GM13977 (cell line): Measurements from ENCODE around the gene TENT4B.
"Not testable (repeated sequence)": the region's sequence is repeated elsewhere in the genome, so short reads cannot be mapped to it uniquely, and the experiment has no call there.

ENCODE experiments used
- DNase-seq: peaks from one replicate; pipeline ENCODE4 v3.0.0; 2012; ENCODE audit warnings: low spot score
- in situ Hi-C: fragments of 300-500 bp; cut with MboI; formaldehyde crosslinking; loops from one replicate; pipeline ENCODE4 v1.12.0; 2022; ENCODE audit warnings: low sequenced_read_pairs, low pct_unique_long_range_greater_than_20kb, mixed read lengths, inconsistent platforms; ENCODE audit not compliant: unreplicated experiment
- TF ChIP-seq, protein P1 (sequence below): IDR thresholded peaks from 2 replicates; pipeline ENCODE4 v1.5.1; 2012; ENCODE audit warnings: mild to moderate bottlenecking, control low read depth; ENCODE audit not compliant: insufficient read depth; ENCODE audit errors: extremely low read depth, missing control alignments

The TENT4B gene

DNA sequence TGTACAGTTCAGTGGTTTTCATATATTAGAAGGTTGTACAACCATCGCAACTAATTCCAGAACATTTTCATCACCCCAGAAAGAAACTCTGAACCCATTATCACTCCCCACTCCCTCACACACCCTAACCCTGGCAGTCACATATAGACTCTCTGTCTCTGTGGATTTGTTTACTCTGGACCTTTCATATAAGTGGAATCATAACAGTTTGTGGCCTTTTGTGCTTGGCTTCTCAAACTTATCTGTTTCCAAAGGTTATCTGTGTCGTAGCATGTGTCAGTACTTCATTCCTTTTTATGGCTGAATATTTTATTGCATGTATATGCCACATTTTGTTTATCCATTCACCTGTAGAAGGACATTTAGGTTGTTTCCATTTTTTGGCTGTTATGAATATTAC is 12.4 kb downstream of the TENT4B start:
- TF ChIP-seq, protein P1, sequence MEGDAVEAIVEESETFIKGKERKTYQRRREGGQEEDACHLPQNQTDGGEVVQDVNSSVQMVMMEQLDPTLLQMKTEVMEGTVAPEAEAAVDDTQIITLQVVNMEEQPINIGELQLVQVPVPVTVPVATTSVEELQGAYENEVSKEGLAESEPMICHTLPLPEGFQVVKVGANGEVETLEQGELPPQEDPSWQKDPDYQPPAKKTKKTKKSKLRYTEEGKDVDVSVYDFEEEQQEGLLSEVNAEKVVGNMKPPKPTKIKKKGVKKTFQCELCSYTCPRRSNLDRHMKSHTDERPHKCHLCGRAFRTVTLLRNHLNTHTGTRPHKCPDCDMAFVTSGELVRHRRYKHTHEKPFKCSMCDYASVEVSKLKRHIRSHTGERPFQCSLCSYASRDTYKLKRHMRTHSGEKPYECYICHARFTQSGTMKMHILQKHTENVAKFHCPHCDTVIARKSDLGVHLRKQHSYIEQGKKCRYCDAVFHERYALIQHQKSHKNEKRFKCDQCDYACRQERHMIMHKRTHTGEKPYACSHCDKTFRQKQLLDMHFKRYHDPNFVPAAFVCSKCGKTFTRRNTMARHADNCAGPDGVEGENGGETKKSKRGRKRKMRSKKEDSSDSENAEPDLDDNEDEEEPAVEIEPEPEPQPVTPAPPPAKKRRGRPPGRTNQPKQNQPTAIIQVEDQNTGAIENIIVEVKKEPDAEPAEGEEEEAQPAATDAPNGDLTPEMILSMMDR, result no peak
- in situ Hi-C loops, result no loop called here
- no peak for DNase-seq

DNA sequence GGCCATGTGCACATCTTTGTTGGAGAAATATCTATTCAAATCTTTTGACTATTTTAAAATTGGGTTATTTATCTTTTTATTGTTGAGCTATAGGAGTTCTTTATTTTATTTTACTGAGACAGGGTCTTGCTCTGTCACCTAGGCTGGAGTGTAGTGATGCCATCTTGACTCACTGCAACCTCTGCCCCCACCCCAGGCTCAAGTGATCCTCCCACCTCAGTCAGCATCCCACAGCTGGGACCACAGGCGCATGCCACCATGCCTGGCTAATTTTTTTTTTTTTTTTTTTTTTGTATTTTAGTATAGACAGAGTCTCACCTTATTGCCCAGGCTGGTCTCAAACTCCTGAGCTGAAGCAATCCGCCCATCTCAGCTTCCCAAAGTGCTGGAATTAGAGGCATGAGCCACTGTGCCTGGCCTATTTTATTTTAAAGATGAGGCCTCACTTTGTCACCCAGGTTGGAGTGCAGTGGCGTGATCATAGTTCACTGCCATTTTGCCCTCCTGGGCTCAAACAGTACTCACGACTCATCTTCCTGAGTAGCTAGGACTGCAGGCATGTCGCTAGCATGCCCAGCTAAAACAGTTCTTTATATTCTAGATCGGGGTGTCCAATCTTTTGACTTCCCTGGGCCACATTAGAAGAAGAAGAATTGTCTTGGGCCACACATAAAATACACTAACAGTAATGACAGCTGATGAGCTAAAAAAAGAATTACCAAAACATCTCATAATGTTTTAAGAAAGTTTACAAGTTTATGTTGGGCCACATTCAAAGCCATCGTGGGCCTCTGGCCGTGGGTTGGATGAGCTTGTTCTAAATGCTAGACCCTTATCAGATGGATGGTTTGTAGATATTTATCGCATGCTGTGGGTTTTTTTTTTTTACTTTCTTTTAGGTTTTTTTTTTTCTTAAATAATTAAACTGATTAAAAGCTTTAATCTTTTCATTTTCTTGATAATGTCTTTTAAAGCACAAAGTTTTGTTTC is 13.7 kb downstream of the TENT4B start:
- TF ChIP-seq, protein P1, result no peak
- in situ Hi-C loops, result no loop called here

DNA sequence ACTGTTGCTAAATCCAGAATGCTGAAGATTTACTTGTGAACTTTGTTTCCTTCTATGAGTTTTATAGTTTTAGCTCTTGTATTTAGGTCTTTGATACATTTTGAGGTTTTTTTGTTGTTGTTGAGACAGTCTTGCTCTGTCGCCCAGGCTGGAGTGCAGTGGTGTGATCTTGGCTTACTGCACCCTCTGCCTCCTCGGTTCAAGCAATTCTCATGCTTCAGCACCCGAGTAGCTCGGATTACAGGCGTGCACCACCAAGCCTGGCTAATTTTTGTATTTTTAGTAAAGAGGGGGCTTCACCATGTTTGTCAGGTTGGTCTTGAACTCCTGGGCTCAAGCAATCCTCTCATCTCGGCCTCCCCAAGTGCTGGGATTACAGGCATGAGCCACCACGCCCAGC is 14.4 kb downstream of the TENT4B start:
- in situ Hi-C loops, result no loop called here
- TF ChIP-seq, protein P1, result no peak
- no peak for DNase-seq

More for the DNA sequence above, 13.7 kb downstream of the TENT4B start:
- DNase-seq, result no peak

DNA sequence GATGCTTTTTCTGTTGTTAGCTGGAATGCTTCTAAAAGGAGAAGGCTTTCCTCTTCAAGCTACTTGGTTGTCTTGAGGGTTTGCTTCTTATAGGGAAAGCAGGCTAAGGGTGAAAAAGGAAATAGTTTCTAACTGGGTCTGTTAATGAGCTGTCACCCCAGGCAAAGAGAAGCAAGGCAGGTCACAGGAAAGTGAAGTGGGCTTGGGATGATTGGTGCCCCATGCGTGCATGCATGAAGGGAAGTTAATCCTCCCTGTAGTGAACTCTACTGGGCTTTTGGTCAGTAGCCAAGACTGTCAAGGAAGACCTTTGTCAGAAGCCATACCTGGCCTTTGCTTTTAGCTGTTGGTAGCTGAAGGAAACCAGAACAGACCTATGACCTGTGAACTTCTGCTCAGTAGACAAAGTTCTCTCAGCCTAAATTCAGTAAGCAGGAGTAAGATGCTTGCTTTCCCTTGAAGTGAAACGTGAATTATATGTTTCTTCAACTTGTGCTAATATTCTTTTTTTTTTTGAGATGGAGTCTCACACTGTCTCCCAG is 16.5 kb downstream of the TENT4B start:
- TF ChIP-seq, protein P1, result no peak
- no peak for DNase-seq
- in situ Hi-C loops, result no loop called here

DNA sequence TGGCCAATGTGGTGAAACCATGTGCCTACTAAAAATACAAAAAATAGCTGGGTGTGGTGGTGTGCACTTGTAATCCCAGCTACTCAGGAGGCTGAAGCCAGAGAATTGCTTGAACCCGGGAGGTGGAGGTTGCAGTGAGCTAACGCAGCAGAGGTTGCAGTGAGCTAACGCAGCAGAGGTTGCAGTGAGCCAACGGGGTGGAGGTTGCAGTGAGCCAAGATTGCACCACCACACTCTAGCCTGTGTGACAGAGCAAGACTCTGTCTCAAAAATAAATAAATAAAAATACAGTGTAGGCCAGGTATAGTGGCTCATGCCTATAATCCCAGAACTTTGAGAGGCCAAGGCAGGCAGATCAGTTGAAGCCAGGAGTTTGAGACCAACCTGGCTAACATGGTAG is 18.7 kb downstream of the TENT4B start:
- DNase-seq, in situ Hi-C loops: not testable (repeated sequence)

DNA sequence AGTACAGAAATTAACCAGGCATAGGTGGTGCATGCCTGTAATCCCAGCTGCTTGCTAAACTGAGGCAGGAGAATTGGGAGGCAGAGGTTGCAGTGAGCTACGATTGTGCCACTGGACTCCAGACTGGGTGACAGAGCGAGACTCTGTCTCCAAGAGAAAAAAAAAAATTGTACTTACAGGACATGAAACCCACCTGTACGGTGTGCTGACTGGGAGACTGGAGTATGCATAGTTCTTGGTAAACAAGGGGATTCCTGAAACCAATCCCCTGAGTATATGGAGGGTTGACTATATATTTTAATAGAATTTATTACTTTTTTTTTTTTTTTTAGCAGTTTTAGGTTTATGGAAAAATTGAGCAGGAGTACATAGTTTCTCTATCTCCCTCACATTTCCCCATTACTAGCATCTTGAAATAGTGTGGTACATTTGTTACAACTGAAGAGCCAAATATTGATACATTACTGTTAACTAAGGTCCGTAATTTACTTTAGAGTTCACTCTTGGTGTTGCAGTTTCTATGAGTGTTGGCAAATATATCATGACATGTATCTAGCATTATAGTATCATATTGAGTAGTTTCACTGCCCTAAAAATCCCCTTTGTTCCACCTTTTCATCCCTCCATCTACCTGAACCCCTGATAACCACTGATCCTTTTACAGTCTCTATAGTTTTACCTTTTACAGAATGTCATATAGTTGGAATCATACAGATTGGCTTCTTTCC is 19.3 kb downstream of the TENT4B start:
- DNase-seq, result no peak
- TF ChIP-seq, protein P1, result no peak
- in situ Hi-C loops, result no loop called here
